PFSK-1 (cell line): ENCODE results near the gene RIPOR2.

Experiments used
- FOXP2 ChIP-seq: optimal IDR thresholded peaks from 2 replicates; pipeline ENCODE3; 2011; ENCODE audit warnings: borderline replicate concordance, control low read depth, inconsistent platforms; ENCODE audit not compliant: insufficient read depth; ENCODE audit errors: extremely low read length, extremely low read depth
- POLR2AphosphoS5 ChIP-seq: IDR thresholded peaks from 2 replicates; pipeline ENCODE4 v1.6.1; 2012; ENCODE audit warnings: low read depth, mild to moderate bottlenecking, control low read depth, low read length, moderate library complexity
- REST ChIP-seq, 2 experiments: IDR thresholded peaks; 2 replicates each; pipeline versions ENCODE4 v1.6.1 to v1.8.0; 2011 to 2012; ENCODE audit warnings: low read depth in 2 of 2, low read length in 2 of 2, control low read depth in 1 of 2, inconsistent platforms in 1 of 2, mild to moderate bottlenecking in 1 of 2, moderate library complexity in 1 of 2; ENCODE audit not compliant: insufficient read depth in 1 of 2
- SIN3A ChIP-seq: IDR thresholded peaks from 2 replicates; pipeline ENCODE4 v1.6.1; 2012; ENCODE audit warnings: mild to moderate bottlenecking, low read length, moderate library complexity, borderline replicate concordance; ENCODE audit not compliant: insufficient read depth
- TAF1 ChIP-seq: IDR thresholded peaks from 2 replicates; pipeline ENCODE4 v1.6.1; 2012; ENCODE audit warnings: low read length, control low read depth, borderline replicate concordance; ENCODE audit not compliant: insufficient read depth

RIPOR2 gene

GRCh38 chr6:24761851-24762250 lies 173.9 kb downstream of the RIPOR2 start:
- TF ChIP-seq FOXP2 = no peak
- TF ChIP-seq SIN3A = no peak
- no peak for TF ChIP-seq TAF1
- TF ChIP-seq POLR2AphosphoS5 = no peak
- no peak for TF ChIP-seq REST (IDR thresholded peaks at IDR 0.05; ENCODE audit: insufficient read depth in 1 of 2, low read depth in 2 of 2, low read length in 2 of 2)

- TF ChIP-seq REST (IDR thresholded peaks at IDR 0.05; ENCODE audit: insufficient read depth in 1 of 2, low read depth in 2 of 2, low read length in 2 of 2) (no peak), POLR2AphosphoS5 (no peak), FOXP2 (no peak), SIN3A (no peak), TAF1 (no peak)
Observed at GRCh38 chr6:24761193-24761835, 174.4 kb downstream of the RIPOR2 start.

GRCh38 chr6:24760210-24760609 lies 175.6 kb downstream of the RIPOR2 start:
- no peak for TF ChIP-seq TAF1
- TF ChIP-seq FOXP2 = no peak
- TF ChIP-seq POLR2AphosphoS5 = no peak
- TF ChIP-seq SIN3A = no peak
- no peak for TF ChIP-seq REST (IDR thresholded peaks at IDR 0.05; ENCODE audit: insufficient read depth in 1 of 2, low read depth in 2 of 2, low read length in 2 of 2)

GRCh38 chr6:24759718-24760117 lies 176.0 kb downstream of the RIPOR2 start:
- TF ChIP-seq REST (IDR thresholded peaks at IDR 0.05; ENCODE audit: insufficient read depth in 1 of 2, low read depth in 2 of 2, low read length in 2 of 2) (no peak), FOXP2 (no peak), POLR2AphosphoS5 (no peak), TAF1 (no peak), SIN3A (no peak)

- TF ChIP-seq REST (IDR thresholded peaks at IDR 0.05; ENCODE audit: insufficient read depth in 1 of 2, low read depth in 2 of 2, low read length in 2 of 2) (no peak), SIN3A (no peak), TAF1 (no peak), POLR2AphosphoS5 (no peak), FOXP2 (no peak)
Observed at GRCh38 chr6:24757611-24758010, 178.1 kb downstream of the RIPOR2 start.
